ENCODE data around the gene HRAS.

Gene HRAS

DNA sequence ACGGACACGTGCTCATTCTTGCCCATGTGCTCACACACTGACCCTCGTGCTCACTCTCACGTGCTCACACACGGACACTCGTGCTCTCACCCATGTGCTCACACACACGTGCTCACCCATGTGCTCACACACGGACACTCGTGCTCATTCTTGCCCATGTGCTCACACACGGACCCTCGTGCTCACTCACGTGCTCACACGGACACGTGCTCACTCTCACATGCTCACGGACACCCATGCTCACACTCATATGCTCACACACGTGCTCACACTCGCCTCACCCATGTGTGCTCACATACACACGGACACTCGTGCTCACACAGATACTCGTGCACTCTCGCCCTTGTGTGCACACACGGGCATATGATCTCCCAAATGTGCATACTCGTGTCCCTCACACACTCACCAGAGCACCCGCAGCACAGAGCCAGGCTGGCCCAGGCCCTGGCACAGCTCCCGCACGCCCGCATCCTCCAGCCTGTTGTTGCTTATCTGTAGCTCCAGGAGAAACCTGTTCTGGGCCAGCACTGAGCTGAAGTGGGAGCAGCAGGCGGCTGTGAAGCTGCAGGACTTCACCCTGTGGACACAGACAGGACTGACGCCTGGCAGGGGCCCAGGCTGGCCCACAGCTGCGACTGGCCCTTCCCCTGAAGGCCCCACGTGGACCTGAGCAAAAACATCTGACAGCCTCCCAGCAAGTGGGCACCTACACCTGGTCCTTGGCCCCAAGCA, 37.6 kb downstream of the HRAS start:
- DNase-seq (ENCODE audit: low read depth, low spot score) = no peak
- TF ChIP-seq, protein P1, sequence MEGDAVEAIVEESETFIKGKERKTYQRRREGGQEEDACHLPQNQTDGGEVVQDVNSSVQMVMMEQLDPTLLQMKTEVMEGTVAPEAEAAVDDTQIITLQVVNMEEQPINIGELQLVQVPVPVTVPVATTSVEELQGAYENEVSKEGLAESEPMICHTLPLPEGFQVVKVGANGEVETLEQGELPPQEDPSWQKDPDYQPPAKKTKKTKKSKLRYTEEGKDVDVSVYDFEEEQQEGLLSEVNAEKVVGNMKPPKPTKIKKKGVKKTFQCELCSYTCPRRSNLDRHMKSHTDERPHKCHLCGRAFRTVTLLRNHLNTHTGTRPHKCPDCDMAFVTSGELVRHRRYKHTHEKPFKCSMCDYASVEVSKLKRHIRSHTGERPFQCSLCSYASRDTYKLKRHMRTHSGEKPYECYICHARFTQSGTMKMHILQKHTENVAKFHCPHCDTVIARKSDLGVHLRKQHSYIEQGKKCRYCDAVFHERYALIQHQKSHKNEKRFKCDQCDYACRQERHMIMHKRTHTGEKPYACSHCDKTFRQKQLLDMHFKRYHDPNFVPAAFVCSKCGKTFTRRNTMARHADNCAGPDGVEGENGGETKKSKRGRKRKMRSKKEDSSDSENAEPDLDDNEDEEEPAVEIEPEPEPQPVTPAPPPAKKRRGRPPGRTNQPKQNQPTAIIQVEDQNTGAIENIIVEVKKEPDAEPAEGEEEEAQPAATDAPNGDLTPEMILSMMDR (IDR thresholded peaks at IDR 0.05; ENCODE audit: insufficient read depth, low read length, missing control alignments) = no peak
- H3K4me3 ChIP-seq (ENCODE audit: low read depth, low read length) = no peak overlapping the region
- ChIA-PET CTCF (no interaction called here), POLR2A (no interaction called here)

DNA sequence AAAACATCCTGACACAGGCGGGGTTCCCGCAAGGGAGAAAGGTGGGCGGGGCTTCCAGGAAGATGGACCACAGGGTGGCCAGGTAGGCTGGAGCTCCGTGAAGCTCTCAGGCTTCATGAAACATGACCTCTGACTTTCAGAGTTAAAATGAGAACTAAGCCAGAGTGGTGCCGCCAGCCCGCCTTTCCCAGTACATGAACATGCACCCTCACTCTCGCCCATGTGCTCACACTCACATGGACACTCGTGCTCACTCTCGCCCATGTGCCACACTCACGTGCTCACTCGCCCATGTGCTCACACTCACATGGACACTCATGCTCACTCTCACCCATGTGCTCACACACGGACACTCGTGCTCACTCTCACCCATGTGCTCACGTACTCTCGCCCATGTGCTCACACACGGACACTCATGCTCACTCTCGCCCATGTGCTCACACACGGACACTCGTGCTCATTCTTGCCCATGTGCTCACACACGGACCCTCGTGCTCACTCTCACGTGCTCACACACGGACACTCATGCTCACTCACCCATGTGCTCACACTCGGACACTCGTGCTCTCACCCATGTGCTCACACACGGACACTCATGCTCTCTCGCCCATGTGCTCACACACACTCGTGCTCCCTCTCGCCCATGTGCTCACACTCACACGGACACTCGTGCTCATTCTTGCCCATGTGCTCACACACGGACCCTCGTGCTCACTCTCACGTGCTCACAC, 38.4 kb downstream of the HRAS start:
- no peak for DNase-seq (ENCODE audit: low read depth, low spot score)
- TF ChIP-seq, protein P1 (IDR thresholded peaks at IDR 0.05; ENCODE audit: insufficient read depth, low read length, missing control alignments) = no peak
- POLR2A ChIA-PET = interaction anchor here (0.6 to 1.2 kb wide), 2 partner anchors 10 to 39 kb away, joined by 3 to 5 read pairs; partner anchors contain the start of gene RNH1
- no peak overlapping the region for H3K4me3 ChIP-seq (ENCODE audit: low read depth, low read length)
- CTCF ChIA-PET = interaction anchor here (1.6 kb wide), 1 partner anchor 49 kb away, joined by 4 read pairs; no protein-coding TSS in a partner anchor

DNA sequence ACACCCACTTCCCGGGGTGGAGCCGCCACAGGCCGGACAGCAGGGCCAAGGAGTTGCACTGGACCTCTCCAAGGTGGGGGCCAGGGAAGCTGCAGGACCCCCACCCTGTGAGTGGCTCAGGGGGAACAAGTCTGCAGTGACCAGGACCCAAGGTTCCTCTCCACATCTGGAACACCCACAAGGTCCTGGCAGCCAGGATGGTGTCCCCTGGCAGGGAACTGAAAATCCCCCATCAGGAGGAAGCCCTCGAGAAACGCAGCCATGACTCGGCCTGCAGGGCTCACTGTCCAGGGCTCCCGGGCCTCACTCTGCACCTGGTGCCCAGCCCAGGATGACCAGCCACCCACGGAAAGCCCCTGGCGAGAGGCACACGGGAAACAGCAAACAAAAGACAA, 39.8 kb downstream of the HRAS start:
- TF ChIP-seq, protein P1 (IDR thresholded peaks at IDR 0.05; ENCODE audit: insufficient read depth, low read length, missing control alignments) = no peak
- POLR2A ChIA-PET = interaction anchor here (1.3 kb wide), 1 partner anchor 11 kb away, joined by 4 read pairs; the partner anchor contains the start of gene RNH1
- no peak for DNase-seq (ENCODE audit: low read depth, low spot score)
- CTCF ChIA-PET = interaction anchor here (1.6 kb wide), 1 partner anchor 47 kb away, joined by 4 read pairs; no protein-coding TSS in a partner anchor
- H3K4me3 ChIP-seq (ENCODE audit: low read depth, low read length) = no peak overlapping the region

DNA sequence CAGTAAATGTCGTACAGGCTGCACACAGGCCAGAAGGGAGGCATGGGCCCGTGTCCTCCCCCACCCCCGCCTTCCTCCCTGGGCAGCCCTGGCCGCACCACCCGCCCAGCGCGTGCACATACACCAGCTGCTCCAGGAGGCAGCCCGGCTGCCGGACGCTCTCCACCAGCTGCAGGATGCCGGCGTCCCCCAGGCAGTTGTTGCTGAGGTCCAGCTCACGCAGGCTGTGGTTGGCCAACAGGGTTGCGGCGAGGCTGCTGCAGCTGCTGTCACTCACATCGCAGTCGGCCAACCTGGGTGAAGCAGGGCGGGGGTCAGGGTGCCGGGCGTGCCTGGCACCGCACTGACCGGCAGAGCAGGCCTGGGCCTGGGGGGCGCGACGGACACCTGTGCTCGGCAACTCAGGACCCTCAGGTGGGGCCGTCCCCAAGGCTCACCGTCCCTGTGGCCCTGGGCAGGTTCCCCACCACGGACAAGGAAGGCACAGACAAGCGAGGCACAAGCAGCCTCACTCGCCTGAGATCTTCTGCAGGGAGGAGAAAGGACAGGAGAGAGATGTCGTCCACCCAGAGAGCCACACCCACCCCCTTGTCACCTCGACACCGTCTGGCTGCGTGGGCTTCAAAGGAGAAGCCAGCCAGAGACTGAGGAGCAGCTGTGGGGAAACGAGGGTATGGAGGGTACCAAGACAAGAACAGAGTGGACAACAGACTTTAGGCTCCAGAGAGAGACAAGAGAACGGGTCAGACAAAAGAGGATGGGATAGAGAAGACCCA, 40.4 kb downstream of the HRAS start:
- no peak overlapping the region for H3K4me3 ChIP-seq (ENCODE audit: low read depth, low read length)
- TF ChIP-seq, protein P1 (IDR thresholded peaks at IDR 0.05; ENCODE audit: insufficient read depth, low read length, missing control alignments) = no peak
- CTCF ChIA-PET = no interaction called here
- DNase-seq (ENCODE audit: low read depth, low spot score) = no peak
- POLR2A ChIA-PET = interaction anchor here (1.3 kb wide), 1 partner anchor 12 kb away, joined by 4 read pairs; the partner anchor contains the start of gene RNH1

DNA sequence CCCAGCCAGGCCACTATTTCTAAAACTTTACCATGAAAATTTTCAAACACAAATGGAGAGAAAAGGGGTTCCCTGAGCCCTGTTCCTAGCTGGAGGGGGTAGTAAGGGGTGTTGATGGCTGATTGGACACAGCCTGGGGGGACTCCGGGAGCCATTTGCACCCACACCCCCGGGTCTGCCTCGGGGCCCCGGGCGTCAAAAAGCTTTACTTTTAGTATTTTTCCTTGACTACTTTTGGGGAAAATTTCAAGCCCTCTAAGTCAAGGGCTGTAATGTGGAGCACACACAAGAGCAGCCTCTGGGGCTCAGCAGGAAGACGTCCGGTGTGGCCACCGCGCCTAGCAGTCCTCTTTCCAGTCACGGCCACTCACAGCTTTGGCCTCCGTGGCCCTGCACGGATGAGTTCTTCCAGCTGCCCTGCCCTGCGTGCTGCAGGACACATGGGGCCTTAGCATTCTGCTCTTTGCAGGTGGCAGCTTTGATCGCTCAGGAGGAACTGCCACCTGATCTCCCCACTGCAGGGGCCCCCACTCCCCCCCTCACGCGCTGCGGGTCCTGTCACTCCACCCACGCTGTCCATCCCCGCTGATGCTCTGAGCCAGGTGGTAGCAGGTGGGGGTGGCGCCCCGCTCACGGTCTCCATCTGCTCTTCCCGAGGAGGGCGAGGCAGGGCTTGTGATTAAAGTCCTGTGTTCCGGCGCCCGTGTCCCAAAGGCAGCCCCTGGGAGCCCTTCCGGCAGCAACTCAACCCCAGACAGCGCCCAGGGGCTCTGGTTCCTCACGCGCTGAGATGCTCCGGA, 42.7 kb downstream of the HRAS start:
- no peak overlapping the region for H3K4me3 ChIP-seq (ENCODE audit: low read depth, low read length)
- ChIA-PET POLR2A (no interaction called here), CTCF (interaction anchor here (1.0 kb wide), 1 partner anchor 25 kb away, joined by 3 read pairs; no protein-coding TSS in a partner anchor)
- TF ChIP-seq, protein P1 (IDR thresholded peaks at IDR 0.05; ENCODE audit: insufficient read depth, low read length, missing control alignments) = no peak
- DNase-seq (ENCODE audit: low read depth, low spot score) = no peak

Measured in AG04449 (cell line).